Suprapubic skin (tissue), 4 donors: ENCODE data around the gene LTA4H. TPM values are rescaled to one million over a fixed set of nuclear protein-coding genes. Genes with fewer than 3 reads are reported as not detected.

Experiments used
- DNase-seq, 2 donors: peaks; one replicate each; pipeline ENCODE4 v3.0.0-alpha.2; 2019; ENCODE audit warnings: low spot score in 2 of 2
- H3K27ac ChIP-seq: fragments of 200-600 bp; sonication (generic); one replicate; pipeline ENCODE4 v1.5.1; 2019
- H3K27me3 ChIP-seq: fragments of 200-600 bp; sonication (generic); one replicate; pipeline ENCODE4 v1.5.1; 2019
- H3K36me3 ChIP-seq: fragments of 200-600 bp; sonication (generic); one replicate; pipeline ENCODE4 v1.5.1; 2019
- H3K4me1 ChIP-seq: fragments of 200-600 bp; sonication (generic); one replicate; pipeline ENCODE4 v1.5.1; 2019
- H3K4me3 ChIP-seq: fragments of 200-600 bp; sonication (generic); one replicate; pipeline ENCODE4 v1.5.1; 2019; ENCODE audit warnings: mild to moderate bottlenecking
- H3K9me3 ChIP-seq: fragments of 200-600 bp; sonication (generic); one replicate; pipeline ENCODE4 v1.5.1; 2019
- CTCF ChIP-seq, 2 donors: fragments of 200-600 bp in 1 of 2; fragments of 450-650 bp in 1 of 2; sonication (generic) in 1 of 2; IDR thresholded peaks; one replicate each; pipeline ENCODE4 v1.5.1; 2016 to 2019; ENCODE audit warnings: antibody characterized with exemption in 2 of 2, mild to moderate bottlenecking in 1 of 2, moderate library complexity in 1 of 2
- EP300 ChIP-seq: sonication (generic); formaldehyde crosslinking; IDR thresholded peaks from one replicate; pipeline ENCODE4 v1.6.1; 2017; ENCODE audit warnings: antibody characterized with exemption
- POLR2A ChIP-seq, 2 donors: fragments of 450-650 bp; IDR thresholded peaks; one replicate each; pipeline ENCODE4 v1.6.1; 2017; ENCODE audit warnings: antibody characterized with exemption in 2 of 2, mild to moderate bottlenecking in 2 of 2, moderate library complexity in 2 of 2
- POLR2AphosphoS5 ChIP-seq, 3 donors: sonication (generic); formaldehyde crosslinking; IDR thresholded peaks; one replicate each; pipeline ENCODE4 v1.6.1; 2017; ENCODE audit warnings: antibody characterized with exemption in 3 of 3
- WGBS: methylation state at CpG from one replicate; pipeline ENCODE4 v1.1.5; 2018; 5-methylcytosine and 5-hydroxymethylcytosine counted together
- total RNA-seq, 4 donors: library from RNA; depleted of rRNA; stranded (reverse); fragments of >200 nt; gene quantifications; one replicate each; pipeline ENCODE4 v1.1.0, GENCODE V29; 2016

The LTA4H gene
- total RNA-seq, 4 donors from 2014 or later, result 61.8 to 89.7 (median 80.1) TPM

GRCh38 chr12:96050139-96050538, 14.8 kb upstream of the LTA4H start:
- Histone ChIP-seq H3K36me3 (no peaks in the 10 kb centered on the region), H3K27ac (no peak overlapping the region), H3K4me3 (no peak overlapping the region), H3K4me1 (peaks cover 11% of the 10 kb centered on the region), H3K27me3 (no peaks in the 10 kb centered on the region), H3K9me3 (no peaks in the 10 kb centered on the region)
- DNase-seq, result no peak
- TF ChIP-seq POLR2AphosphoS5 (IDR thresholded peaks at IDR 0.05) (no peak), CTCF (IDR thresholded peaks at IDR 0.05) (no peak), EP300 (no peak), POLR2A (IDR thresholded peaks at IDR 0.05) (no peak)
- 78% methylated on average over 2 of the region's 2 CpGs for WGBS

- Histone ChIP-seq H3K4me3 (no peak overlapping the region), H3K27ac (no peak overlapping the region), H3K4me1 (peaks cover 11% of the 10 kb centered on the region), H3K9me3 (no peaks in the 10 kb centered on the region), H3K36me3 (no peaks in the 10 kb centered on the region), H3K27me3 (no peaks in the 10 kb centered on the region)
- no peak for TF ChIP-seq POLR2A (IDR thresholded peaks at IDR 0.05)
- DNase-seq, result no peak
- WGBS, result 80% methylated on average over 6 of the region's 6 CpGs
Measured at GRCh38 chr12:96049101-96049500, 13.7 kb upstream of the LTA4H start.

- Histone ChIP-seq H3K9me3 (no peaks in the 10 kb centered on the region), H3K27ac (no peak overlapping the region), H3K36me3 (no peaks in the 10 kb centered on the region), H3K4me1 (peaks cover 11% of the 10 kb centered on the region), H3K27me3 (no peaks in the 10 kb centered on the region), H3K4me3 (no peak overlapping the region)
- DNase-seq, result no peak
- 71% methylated on average over 5 of the region's 5 CpGs for WGBS
- TF ChIP-seq CTCF (IDR thresholded peaks at IDR 0.05) (no peak), POLR2A (IDR thresholded peaks at IDR 0.05) (no peak), POLR2AphosphoS5 (IDR thresholded peaks at IDR 0.05) (no peak), EP300 (no peak)
Measured at GRCh38 chr12:96048393-96048969, 13.1 kb upstream of the LTA4H start.

GRCh38 chr12:96047229-96048211, 12.1 kb upstream of the LTA4H start:
- H3K4me3 ChIP-seq, result no peak overlapping the region
- TF ChIP-seq POLR2AphosphoS5 (IDR thresholded peaks at IDR 0.05) (no peak), EP300 (no peak), POLR2A (IDR thresholded peaks at IDR 0.05) (no peak), CTCF (IDR thresholded peaks at IDR 0.05) (no peak)

GRCh38 chr12:96046543-96047228, 11.3 kb upstream of the LTA4H start:
- WGBS, result 82% methylated on average over 3 of the region's 3 CpGs
- no peak for DNase-seq
- H3K27ac ChIP-seq, result no peak overlapping the region

More at GRCh38 chr12:96047229-96048211, 12.1 kb upstream of the LTA4H start:
- WGBS, result 47% methylated on average over 7 of the region's 7 CpGs
- Histone ChIP-seq H3K27ac (no peak overlapping the region), H3K9me3 (no peaks in the 10 kb centered on the region), H3K36me3 (no peaks in the 10 kb centered on the region), H3K4me1 (peaks cover 11% of the 10 kb centered on the region), H3K27me3 (no peaks in the 10 kb centered on the region)
- no peak for DNase-seq

GRCh38 chr12:96045566-96045965, 10.2 kb upstream of the LTA4H start:
- no peak for DNase-seq
- no peak overlapping the region for H3K4me3 ChIP-seq
- H3K27ac ChIP-seq, result no peak overlapping the region
- no peaks in the 10 kb centered on the region for H3K36me3 ChIP-seq
- H3K9me3 ChIP-seq, result no peaks in the 10 kb centered on the region
- H3K4me1 ChIP-seq, result peaks cover 11% of the 10 kb centered on the region
- H3K27me3 ChIP-seq, result no peaks in the 10 kb centered on the region
- WGBS, result 81% methylated on average over 7 of the region's 7 CpGs
- no peak for TF ChIP-seq CTCF (IDR thresholded peaks at IDR 0.05)
- TF ChIP-seq EP300, result no peak
- TF ChIP-seq POLR2A (IDR thresholded peaks at IDR 0.05), result no peak
- TF ChIP-seq POLR2AphosphoS5 (IDR thresholded peaks at IDR 0.05), result no peak

More at GRCh38 chr12:96046543-96047228, 11.3 kb upstream of the LTA4H start:
- Histone ChIP-seq H3K36me3 (no peaks in the 10 kb centered on the region), H3K4me1 (peaks cover 11% of the 10 kb centered on the region), H3K4me3 (no peak overlapping the region), H3K27me3 (no peaks in the 10 kb centered on the region), H3K9me3 (no peaks in the 10 kb centered on the region)
- TF ChIP-seq POLR2A (IDR thresholded peaks at IDR 0.05), result no peak
